ENCODE measurements around the gene RAMP2. TPM values are rescaled to one million over a fixed set of nuclear protein-coding genes. Genes with fewer than 3 reads are reported as not detected.
A peak's percentile ranks its signal among the peaks of the same experiment; 100 is the strongest.

Gene RAMP2
- total RNA-seq, 1 experiment from 2014 or later = not detected

GRCh38 chr17:42759982-42760651 is 910 bp upstream of the RAMP2 start:
- Histone ChIP-seq H3K9me3 (ENCODE audit: low read length) (no peaks in the 10 kb centered on the region), H3K4me2 (ENCODE audit: low read length) (no peak overlapping the region), H3K79me2 (ENCODE audit: low read length) (no peaks in the 10 kb centered on the region), H3K27ac (ENCODE audit: low read length) (no peak overlapping the region), H3K27me3 (ENCODE audit: low read length) (no peaks in the 10 kb centered on the region), H3F3A (ENCODE audit: low read length, unreplicated experiment) (no peaks in the 10 kb centered on the region), H4K20me1 (ENCODE audit: low read length) (no peaks in the 10 kb centered on the region), H3K4me3 (ENCODE audit: low read length) (no peak overlapping the region), H3K36me3 (ENCODE audit: low read depth, low read length) (no peaks in the 10 kb centered on the region), H3K4me1 (ENCODE audit: insufficient read depth, low read length) (peaks cover under 1% of the 10 kb centered on the region; the same call in 1 of the 2 replicates), H2AFZ (ENCODE audit: low read length) (no peak overlapping the region), H3K9ac (ENCODE audit: low read length) (no peak overlapping the region), H3K9me2 (replicated peaks; ENCODE audit: low read length) (no peaks in the 10 kb centered on the region)
- no peak for TF ChIP-seq CTCF (conservative IDR thresholded peaks at IDR 0.05; ENCODE audit: low read depth, low read length)
- TF ChIP-seq EZH2 (IDR thresholded peaks at IDR 0.05; ENCODE audit: low read length, unreplicated experiment) = no peak
- no peak for TF ChIP-seq EZH2phosphoT487 (IDR thresholded peaks at IDR 0.05; ENCODE audit: borderline replicate concordance, low read length)
- ChIA-PET POLR2A (ENCODE audit: unreplicated experiment) (no interaction called here), CTCF (no interaction called here)
- DNase-seq = no peak
- intact Hi-C loops (cut with micrococcal nuclease) = no loop called here
- no peak for ATAC-seq
- no TSS peak for BruUV-seq (replicated peaks)

DNA sequence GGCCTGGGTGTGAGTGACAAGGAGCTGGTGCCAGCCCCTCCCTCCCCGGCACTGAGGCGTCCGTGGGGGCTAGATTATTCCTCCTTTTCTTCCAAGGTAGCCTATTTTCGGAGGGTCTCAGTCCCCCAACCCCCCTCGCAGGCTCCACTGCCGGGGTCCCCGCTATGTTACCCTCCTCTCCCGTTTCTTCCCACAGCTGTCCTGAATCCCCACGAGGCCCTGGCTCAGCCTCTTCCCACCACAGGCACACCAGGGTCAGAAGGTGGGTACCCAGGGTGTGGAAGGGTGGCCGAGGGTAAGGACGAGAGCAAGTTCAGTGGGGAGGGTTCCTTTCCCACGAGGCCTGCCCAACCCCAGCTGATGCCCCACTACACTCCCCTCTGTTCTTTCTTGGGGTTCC is 611 bp downstream of the RAMP2 start:
- intact Hi-C loops (cut with micrococcal nuclease) = no loop called here
- H3K4me2 ChIP-seq (ENCODE audit: low read length) = peak overlapping the region; percentile 65; the same call in 1 of the 2 replicates
- H3K4me1 ChIP-seq (ENCODE audit: insufficient read depth, low read length) = no peaks in the 10 kb centered on the region; the same call in 1 of the 2 replicates
- H3K79me2 ChIP-seq (ENCODE audit: low read length) = no peaks in the 10 kb centered on the region
- DNase-seq = no peak
- no peaks in the 10 kb centered on the region for H3K27me3 ChIP-seq (ENCODE audit: low read length)
- H3K36me3 ChIP-seq (ENCODE audit: low read depth, low read length) = no peaks in the 10 kb centered on the region
- no peaks in the 10 kb centered on the region for H3K9me2 ChIP-seq (replicated peaks; ENCODE audit: low read length)
- no TSS peak for BruUV-seq (replicated peaks)
- ChIA-PET POLR2A (ENCODE audit: unreplicated experiment) (no interaction called here), CTCF (no interaction called here)
- no peak overlapping the region for H3K9ac ChIP-seq (ENCODE audit: low read length)
- H3F3A ChIP-seq (ENCODE audit: low read length, unreplicated experiment) = no peaks in the 10 kb centered on the region
- no peaks in the 10 kb centered on the region for H4K20me1 ChIP-seq (ENCODE audit: low read length)
- H2AFZ ChIP-seq (ENCODE audit: low read length) = peak overlapping the region; percentile 57; the same call in 1 of the 2 replicates
- no peak for ATAC-seq
- TF ChIP-seq EZH2 (IDR thresholded peaks at IDR 0.05; ENCODE audit: low read length, unreplicated experiment) (no peak), CTCF (conservative IDR thresholded peaks at IDR 0.05; ENCODE audit: low read depth, low read length) (no peak), EZH2phosphoT487 (IDR thresholded peaks at IDR 0.05; ENCODE audit: borderline replicate concordance, low read length) (no peak)
- H3K9me3 ChIP-seq (ENCODE audit: low read length) = no peaks in the 10 kb centered on the region
- peak overlapping the region; percentile 49; the same call in 1 of the 2 replicates for H3K4me3 ChIP-seq (ENCODE audit: low read length)
- no peak overlapping the region for H3K27ac ChIP-seq (ENCODE audit: low read length)

DNA sequence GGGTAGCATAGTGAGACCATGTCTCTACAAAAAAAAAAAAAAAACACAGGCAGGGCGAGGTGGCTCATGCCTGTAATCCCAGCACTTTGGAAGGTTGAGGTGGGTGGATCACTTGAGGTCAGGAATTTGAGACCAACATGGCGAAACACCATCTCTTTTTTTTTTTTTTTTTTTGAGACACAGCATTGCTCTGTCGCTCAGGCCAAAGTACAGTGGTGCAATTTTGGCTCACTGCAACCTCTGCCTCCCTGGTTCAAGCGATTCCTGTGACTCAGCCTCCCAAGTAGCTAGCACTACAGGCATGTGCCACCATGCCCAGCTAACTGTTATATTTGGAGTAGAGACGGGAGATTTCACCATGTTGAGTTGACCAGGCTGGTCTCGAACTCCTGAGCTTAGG is 5.1 kb downstream of the RAMP2 start:
- intact Hi-C loops (cut with micrococcal nuclease) = no loop called here
- no peaks in the 10 kb centered on the region; the same call in 1 of the 2 replicates for H3K4me1 ChIP-seq (ENCODE audit: insufficient read depth, low read length)
- no peak for TF ChIP-seq EZH2phosphoT487 (IDR thresholded peaks at IDR 0.05; ENCODE audit: borderline replicate concordance, low read length)
- no peak for TF ChIP-seq CTCF (conservative IDR thresholded peaks at IDR 0.05; ENCODE audit: low read depth, low read length)
- no peak for TF ChIP-seq EZH2 (IDR thresholded peaks at IDR 0.05; ENCODE audit: low read length, unreplicated experiment)
- no peaks in the 10 kb centered on the region for H3K36me3 ChIP-seq (ENCODE audit: low read depth, low read length)
- H3K27ac ChIP-seq (ENCODE audit: low read length) = no peak overlapping the region
- no peaks in the 10 kb centered on the region for H3K9me3 ChIP-seq (ENCODE audit: low read length)
- DNase-seq = no peak
- no TSS peak for BruUV-seq (replicated peaks)
- H3F3A ChIP-seq (ENCODE audit: low read length, unreplicated experiment) = no peaks in the 10 kb centered on the region
- no peak overlapping the region for H2AFZ ChIP-seq (ENCODE audit: low read length)
- H3K27me3 ChIP-seq (ENCODE audit: low read length) = no peaks in the 10 kb centered on the region
- no peaks in the 10 kb centered on the region for H3K9me2 ChIP-seq (replicated peaks; ENCODE audit: low read length)
- no peaks in the 10 kb centered on the region for H3K79me2 ChIP-seq (ENCODE audit: low read length)
- H4K20me1 ChIP-seq (ENCODE audit: low read length) = no peaks in the 10 kb centered on the region
- H3K4me3 ChIP-seq (ENCODE audit: low read length) = no peak overlapping the region
- ChIA-PET POLR2A (ENCODE audit: unreplicated experiment) (no interaction called here), CTCF (no interaction called here)
- no peak overlapping the region for H3K9ac ChIP-seq (ENCODE audit: low read length)
- ATAC-seq = no peak
- H3K4me2 ChIP-seq (ENCODE audit: low read length) = no peak overlapping the region

Measured in PC-3 (cell line).